ENCODE measurements around the gene ZNF865. TPM values are rescaled to one million over a fixed set of nuclear protein-coding genes. Genes with fewer than 3 reads are reported as not detected.

The ZNF865 gene
- total RNA-seq, 2 donors from 2014 or later: 6.5 to 14.8 TPM

GRCh38 chr19:55621673-55622231, 16.3 kb downstream of the ZNF865 start:
- DNase-seq (no peak), ATAC-seq (no peak)
- Histone ChIP-seq H3K27ac (no peak overlapping the region), H3K4me3 (no peak overlapping the region), H3K36me3 (replicated peaks in 1 of 2; ENCODE audit: insufficient read depth in 1 of 2, low read depth in 2 of 2) (peaks cover 0 to 1% of the 10 kb centered on the region in 2 donors), H3K9me3 (no peaks in the 10 kb centered on the region), H3K4me1 (peaks cover 13% of the 10 kb centered on the region), H3K27me3 (no peaks in the 10 kb centered on the region)
- 90 to 93% methylated on average over 37 to 48 of the region's 55 CpGs for WGBS, 2 donors
- intact Hi-C loops (cut with DNase I): no loop called here
- TF ChIP-seq POLR2A (IDR thresholded peaks at IDR 0.05) (no peak), CTCF (IDR thresholded peaks at IDR 0.05) (no peak)

GRCh38 chr19:55622242-55622969, 17.0 kb downstream of the ZNF865 start:
- Histone ChIP-seq H3K36me3 (replicated peaks in 1 of 2; ENCODE audit: insufficient read depth in 1 of 2, low read depth in 2 of 2) (peaks cover 0 to 1% of the 10 kb centered on the region in 2 donors), H3K27ac (no peak overlapping the region), H3K27me3 (no peaks in the 10 kb centered on the region), H3K4me3 (no peak overlapping the region), H3K9me3 (no peaks in the 10 kb centered on the region), H3K4me1 (peaks cover 13% of the 10 kb centered on the region)
- intact Hi-C loops (cut with DNase I): no loop called here
- no peak for DNase-seq
- 82 to 85% methylated on average over 13 to 19 of the region's 40 CpGs for WGBS, 2 donors
- ATAC-seq: no peak
- no peak for TF ChIP-seq CTCF (IDR thresholded peaks at IDR 0.05)
- TF ChIP-seq POLR2A (IDR thresholded peaks at IDR 0.05): no peak

GRCh38 chr19:55623130-55623529, 17.7 kb downstream of the ZNF865 start:
- TF ChIP-seq POLR2A (IDR thresholded peaks at IDR 0.05) (no peak), CTCF (IDR thresholded peaks at IDR 0.05) (no peak)
- WGBS, 2 donors: 93 to 95% methylated on average over 7 of the region's 7 CpGs
- Histone ChIP-seq H3K4me1 (peaks cover 13% of the 10 kb centered on the region), H3K27ac (no peak overlapping the region), H3K36me3 (replicated peaks in 1 of 2; ENCODE audit: insufficient read depth in 1 of 2, low read depth in 2 of 2) (peaks cover 0 to 1% of the 10 kb centered on the region in 2 donors), H3K27me3 (no peaks in the 10 kb centered on the region), H3K4me3 (no peak overlapping the region), H3K9me3 (no peaks in the 10 kb centered on the region)
- ATAC-seq: no peak
- DNase-seq: no peak
- intact Hi-C loops (cut with DNase I): no loop called here

GRCh38 chr19:55623561-55623960, 18.1 kb downstream of the ZNF865 start:
- ATAC-seq: no peak
- no peak overlapping the region for H3K4me3 ChIP-seq
- no peaks in the 10 kb centered on the region for H3K27me3 ChIP-seq
- WGBS, 2 donors: 43 to 47% methylated on average over 7 of the region's 7 CpGs
- no peak for TF ChIP-seq POLR2A (IDR thresholded peaks at IDR 0.05)
- no peak for TF ChIP-seq CTCF (IDR thresholded peaks at IDR 0.05)
- no peak for DNase-seq
- peaks cover 0 to 1% of the 10 kb centered on the region in 2 donors for H3K36me3 ChIP-seq (replicated peaks in 1 of 2; ENCODE audit: insufficient read depth in 1 of 2, low read depth in 2 of 2)
- intact Hi-C loops (cut with DNase I): no loop called here
- peak overlapping the region; percentile 94 to 98 (median 96) for H3K27ac ChIP-seq
- peaks cover 13% of the 10 kb centered on the region for H3K4me1 ChIP-seq
- no peaks in the 10 kb centered on the region for H3K9me3 ChIP-seq

Measured in body of pancreas (tissue), 4 donors.